ENCODE results near the gene RYR2.
"Not testable (repeated sequence)": the region's sequence is repeated elsewhere in the genome, so short reads cannot be mapped to it uniquely, and the experiment has no call there.

Gene RYR2

GRCh38 chr1:237071641-237072420 lies 29.8 kb downstream of the RYR2 start:
- in situ Hi-C loops (cut with MboI; ENCODE audit: low sequenced_read_pairs): no loop called here

- in situ Hi-C loops (cut with MboI; ENCODE audit: low sequenced_read_pairs): no loop called here
Measured at GRCh38 chr1:237074371-237075117, 32.6 kb downstream of the RYR2 start.

DNA sequence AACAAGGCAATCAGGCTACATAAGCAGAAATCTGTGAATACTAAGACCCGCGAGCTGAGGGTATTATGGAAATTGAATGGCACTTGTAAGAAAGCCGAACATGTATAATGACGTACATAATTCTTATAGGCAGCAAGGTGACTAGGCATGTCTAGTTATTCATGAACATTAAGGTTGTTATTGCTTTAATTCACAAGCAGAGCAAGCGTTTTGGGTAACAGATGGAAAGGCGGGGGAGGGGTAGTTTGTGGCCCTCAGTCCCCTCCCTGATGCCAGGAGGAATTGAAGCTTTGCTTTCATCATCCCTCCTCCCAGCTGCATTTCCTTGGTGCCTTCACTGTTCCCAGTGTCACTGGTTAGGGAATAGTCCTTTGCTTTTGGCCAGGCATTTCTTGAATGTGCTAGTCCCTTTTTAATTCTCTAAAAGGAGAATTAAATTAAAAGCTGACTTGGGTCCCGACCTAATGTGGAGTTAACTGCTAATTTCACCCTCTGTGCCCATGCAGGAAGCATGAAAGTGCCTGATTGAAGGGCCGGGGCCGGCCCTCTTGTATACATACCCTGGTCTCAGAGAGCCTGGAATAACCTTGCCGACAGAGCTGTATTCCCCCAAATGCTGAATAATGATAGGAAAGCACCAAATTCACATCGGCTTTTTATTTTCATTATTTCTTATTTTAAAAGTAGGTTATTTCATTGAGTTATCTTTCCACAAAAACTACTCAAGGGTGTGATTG lies 42.5 kb downstream of the RYR2 start:
- in situ Hi-C loops (cut with MboI; ENCODE audit: low sequenced_read_pairs): no loop called here

GRCh38 chr1:237091691-237092090 lies 49.7 kb downstream of the RYR2 start:
- in situ Hi-C loops (cut with MboI; ENCODE audit: low sequenced_read_pairs): no loop called here

- in situ Hi-C loops (cut with MboI; ENCODE audit: low sequenced_read_pairs): no loop called here
Measured at GRCh38 chr1:237093691-237094090, 51.7 kb downstream of the RYR2 start.

GRCh38 chr1:237098541-237098940 lies 56.6 kb downstream of the RYR2 start:
- in situ Hi-C loops (cut with MboI; ENCODE audit: low sequenced_read_pairs): no loop called here

GRCh38 chr1:237103021-237103420 lies 61.0 kb downstream of the RYR2 start:
- in situ Hi-C loops (cut with MboI; ENCODE audit: low sequenced_read_pairs): no loop called here

GRCh38 chr1:237104096-237104495 lies 62.1 kb downstream of the RYR2 start:
- in situ Hi-C loops (cut with MboI; ENCODE audit: low sequenced_read_pairs): no loop called here

DNA sequence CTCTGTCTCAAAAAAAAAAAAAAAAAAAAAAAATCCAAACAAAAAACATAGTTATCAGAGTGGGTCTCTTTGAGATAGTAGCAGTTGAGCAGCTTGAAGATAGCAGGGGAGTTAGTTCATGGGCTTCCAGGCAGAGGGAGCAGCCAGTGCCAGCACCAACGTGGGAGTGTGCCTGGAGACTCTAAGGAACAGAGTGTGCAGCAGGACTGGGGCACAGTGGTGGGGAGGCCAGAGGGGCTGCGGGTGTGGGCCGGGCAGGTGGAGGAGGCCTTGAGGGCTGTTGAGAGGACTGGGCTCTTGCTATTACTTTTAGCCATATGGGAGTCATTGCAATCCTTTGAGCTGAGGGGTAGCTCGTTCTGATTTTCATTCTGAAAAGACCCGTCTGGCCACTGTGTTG lies 63.8 kb downstream of the RYR2 start:
- in situ Hi-C loops (cut with MboI; ENCODE audit: low sequenced_read_pairs): no loop called here

DNA sequence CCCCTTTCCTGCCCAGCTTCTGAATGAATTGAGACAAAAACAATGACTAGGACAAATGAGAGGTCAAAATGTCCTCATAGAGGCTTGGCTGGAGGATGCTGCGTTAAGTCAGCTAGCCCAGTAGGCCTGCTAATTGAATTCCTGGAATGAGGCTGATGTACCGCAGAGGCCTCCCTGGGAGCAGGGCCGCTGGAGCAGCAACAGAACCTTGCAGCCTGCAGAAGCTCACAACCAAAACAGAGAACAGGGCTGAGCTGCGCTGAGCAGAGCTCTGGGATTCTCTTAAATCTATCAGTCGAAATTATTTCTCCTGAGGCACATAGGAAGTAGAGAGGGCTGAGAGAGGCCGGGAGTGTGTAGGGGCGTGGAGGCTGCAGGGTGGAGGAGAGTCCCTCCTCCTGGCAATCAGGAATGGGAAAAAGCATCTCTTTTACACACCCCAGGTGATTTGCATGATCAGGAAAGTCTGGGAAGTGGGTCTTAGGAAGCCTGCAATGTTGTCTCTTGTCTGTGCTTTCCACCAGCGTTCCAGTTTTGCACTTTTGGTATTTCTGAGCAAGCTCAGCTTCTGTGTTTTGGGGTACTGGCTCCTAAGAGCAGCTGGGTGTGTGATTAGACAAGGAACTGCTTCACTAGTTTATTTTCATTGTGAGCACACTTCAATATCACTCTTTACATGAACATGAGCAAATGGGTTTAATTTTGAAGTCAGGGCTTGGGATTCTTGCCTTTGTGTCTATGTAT lies 66.5 kb downstream of the RYR2 start:
- in situ Hi-C loops (cut with MboI; ENCODE audit: low sequenced_read_pairs): no loop called here

DNA sequence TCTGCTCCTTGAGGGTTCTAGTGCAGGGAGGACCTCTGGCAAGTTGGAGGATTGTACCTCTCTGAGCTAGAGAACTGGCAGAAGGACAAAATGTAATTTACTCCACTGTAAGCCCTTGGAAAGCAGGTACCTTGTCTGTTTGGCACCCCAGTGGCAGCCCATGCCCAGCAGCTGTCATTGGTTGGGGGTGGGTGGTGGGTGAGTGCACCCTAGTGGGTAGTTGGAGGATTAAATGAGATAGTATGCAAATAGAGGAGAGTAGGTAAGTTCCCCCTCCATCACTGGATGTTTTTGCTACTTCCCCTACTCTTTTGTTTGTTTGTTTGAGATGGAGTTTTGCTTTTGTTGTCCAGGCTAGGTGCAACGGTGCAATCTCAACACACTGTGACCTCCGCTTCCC lies 69.8 kb downstream of the RYR2 start:
- in situ Hi-C loops (cut with MboI; ENCODE audit: low sequenced_read_pairs): no loop called here

DNA sequence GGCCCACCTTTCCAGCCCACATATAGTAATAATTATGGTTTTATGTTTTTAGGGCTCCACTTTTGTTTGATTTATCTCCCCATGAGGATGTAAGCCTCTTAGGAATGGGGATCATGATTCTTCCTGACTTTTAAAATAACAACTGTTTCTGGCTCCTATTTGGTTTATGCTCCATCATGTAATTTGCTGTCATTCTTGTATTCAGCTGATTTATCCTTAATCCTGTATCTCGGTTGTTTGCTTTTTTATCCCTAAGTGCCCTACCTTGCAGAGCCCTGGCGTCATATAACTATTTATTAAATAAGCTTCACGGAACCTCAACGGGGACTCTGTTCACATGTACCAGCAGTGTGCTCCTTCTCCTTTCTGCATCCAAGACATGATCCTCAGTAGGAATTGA lies 70.7 kb downstream of the RYR2 start:
- in situ Hi-C loops (cut with MboI; ENCODE audit: low sequenced_read_pairs): no loop called here

GRCh38 chr1:237115035-237115434 lies 73.1 kb downstream of the RYR2 start:
- in situ Hi-C loops (cut with MboI; ENCODE audit: low sequenced_read_pairs): no loop called here

DNA sequence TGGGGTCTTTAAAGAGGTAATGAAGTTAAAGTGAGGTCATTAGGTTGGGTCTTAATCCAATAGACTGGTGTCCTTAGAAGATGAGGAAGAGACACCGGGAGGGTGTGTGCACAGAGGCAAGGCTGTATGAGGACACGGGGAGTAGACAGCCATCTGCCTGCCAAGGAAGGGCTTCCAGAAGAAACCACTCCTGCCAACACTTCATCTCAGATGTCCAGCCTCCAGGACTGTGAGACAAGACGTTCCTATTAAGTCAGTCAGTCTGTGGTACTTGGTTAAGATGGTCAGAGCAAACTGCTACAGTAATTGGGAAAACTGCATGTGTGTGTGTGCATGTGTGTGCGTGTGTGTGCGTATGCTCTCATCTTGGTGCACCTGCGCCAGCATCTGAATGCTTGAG lies 77.1 kb downstream of the RYR2 start:
- in situ Hi-C loops (cut with MboI; ENCODE audit: low sequenced_read_pairs): no loop called here

GRCh38 chr1:237120683-237121082 lies 78.7 kb downstream of the RYR2 start:
- in situ Hi-C loops (cut with MboI; ENCODE audit: low sequenced_read_pairs): no loop called here

GRCh38 chr1:237124856-237125462 lies 83.0 kb downstream of the RYR2 start:
- in situ Hi-C loops (cut with MboI; ENCODE audit: low sequenced_read_pairs): no loop called here

GRCh38 chr1:237126180-237126579 lies 84.2 kb downstream of the RYR2 start:
- in situ Hi-C loops (cut with MboI; ENCODE audit: low sequenced_read_pairs): no loop called here

- in situ Hi-C loops (cut with MboI; ENCODE audit: low sequenced_read_pairs): not testable (repeated sequence)
Measured at GRCh38 chr1:237127301-237127700, 85.3 kb downstream of the RYR2 start.

- in situ Hi-C loops (cut with MboI; ENCODE audit: low sequenced_read_pairs): no loop called here
Measured at GRCh38 chr1:237133921-237134320, 91.9 kb downstream of the RYR2 start.

DNA sequence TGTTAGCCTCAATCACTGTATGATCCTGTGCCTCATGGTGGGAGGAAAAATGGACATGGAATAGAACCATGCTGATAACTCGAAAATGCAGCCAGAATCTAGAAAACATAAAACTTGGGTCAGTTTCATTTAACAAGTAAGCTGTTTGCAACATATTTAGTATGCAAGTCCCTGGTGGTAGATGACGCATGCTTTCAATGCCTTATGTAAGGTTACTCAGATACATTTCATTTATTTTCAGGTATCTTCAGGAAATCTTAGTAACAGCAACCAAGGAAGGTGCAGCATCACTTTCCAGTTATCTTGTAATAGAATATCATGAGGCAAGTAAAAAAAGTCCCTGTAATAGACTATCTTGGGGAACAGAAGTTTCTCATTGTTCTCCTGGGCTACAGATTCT lies 92.9 kb downstream of the RYR2 start:
- in situ Hi-C loops (cut with MboI; ENCODE audit: low sequenced_read_pairs): no loop called here

- in situ Hi-C loops (cut with MboI; ENCODE audit: low sequenced_read_pairs): no loop called here
Measured at GRCh38 chr1:237138551-237138950, 96.6 kb downstream of the RYR2 start.

Data from HL-60/S4 treated with phorbol 12-myristate 13-acetate at 8.2 ng/mL for 4 days and 3 days (cell line).